Adipocyte (in vitro differentiated cells): ENCODE results near the gene SND1.
"Not testable (repeated sequence)": the region's sequence is repeated elsewhere in the genome, so short reads cannot be mapped to it uniquely, and the experiment has no call there.

Experiments used
- DNase-seq: peaks from one replicate; pipeline ENCODE4 v3.0.0-alpha.2; 2015; ENCODE audit warnings: low read depth
- H3K27me3 ChIP-seq: replicated peaks from 2 replicates; pipeline ENCODE4 v1.7.0; 2013; ENCODE audit warnings: mild to moderate bottlenecking, low read length, moderate library complexity; ENCODE audit not compliant: control insufficient read depth, insufficient read depth
- H3K36me3 ChIP-seq: 2 replicates; pipeline ENCODE4 v1.7.0; 2013; ENCODE audit warnings: low read length, mild to moderate bottlenecking, moderate library complexity; ENCODE audit not compliant: control insufficient read depth, insufficient read depth, severe bottlenecking
- H3K4me1 ChIP-seq: 2 replicates; pipeline ENCODE4 v1.7.0; 2013; ENCODE audit warnings: mild to moderate bottlenecking, low read length, moderate library complexity; ENCODE audit not compliant: control insufficient read depth, insufficient read depth
- H3K4me3 ChIP-seq: 2 replicates; pipeline ENCODE4 v1.7.0; 2013; ENCODE audit warnings: mild to moderate bottlenecking, low read length, moderate library complexity
- H3K9ac ChIP-seq: 2 replicates; pipeline ENCODE4 v1.7.0; 2013; ENCODE audit warnings: mild to moderate bottlenecking, low read length, moderate library complexity
- H3K9me3 ChIP-seq: 2 replicates; pipeline ENCODE4 v1.7.0; 2013; ENCODE audit warnings: mild to moderate bottlenecking, low read length, moderate library complexity; ENCODE audit not compliant: control insufficient read depth

SND1 gene

DNA sequence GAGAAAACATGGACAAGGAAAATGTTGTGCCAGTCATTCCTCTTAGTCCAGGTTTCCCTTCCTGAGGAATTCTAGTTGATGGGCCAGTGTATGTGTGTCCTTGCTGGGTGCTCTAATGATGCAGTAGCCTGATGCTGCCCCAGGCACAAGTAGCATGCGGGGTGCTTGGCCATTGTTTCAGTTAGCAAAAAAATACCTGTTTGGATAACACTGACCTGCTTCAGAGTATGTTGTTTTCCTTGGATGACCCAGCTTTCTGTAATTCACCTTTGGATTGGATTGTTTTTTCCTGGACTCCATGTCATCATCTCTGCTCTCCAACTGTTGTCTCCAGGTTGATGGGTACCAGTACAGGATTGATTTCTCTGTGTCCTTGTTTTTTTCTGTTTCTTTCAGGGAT lies 169.2 kb downstream of the SND1 start:
- H3K4me1 ChIP-seq, result peaks cover 26% of the 10 kb centered on the region
- H3K27me3 ChIP-seq, result no peaks in the 10 kb centered on the region
- no peaks in the 10 kb centered on the region for H3K36me3 ChIP-seq
- DNase-seq, result no peak
- H3K9ac ChIP-seq, result no peak overlapping the region
- H3K9me3 ChIP-seq, result no peaks in the 10 kb centered on the region
- H3K4me3 ChIP-seq, result no peak overlapping the region

DNA sequence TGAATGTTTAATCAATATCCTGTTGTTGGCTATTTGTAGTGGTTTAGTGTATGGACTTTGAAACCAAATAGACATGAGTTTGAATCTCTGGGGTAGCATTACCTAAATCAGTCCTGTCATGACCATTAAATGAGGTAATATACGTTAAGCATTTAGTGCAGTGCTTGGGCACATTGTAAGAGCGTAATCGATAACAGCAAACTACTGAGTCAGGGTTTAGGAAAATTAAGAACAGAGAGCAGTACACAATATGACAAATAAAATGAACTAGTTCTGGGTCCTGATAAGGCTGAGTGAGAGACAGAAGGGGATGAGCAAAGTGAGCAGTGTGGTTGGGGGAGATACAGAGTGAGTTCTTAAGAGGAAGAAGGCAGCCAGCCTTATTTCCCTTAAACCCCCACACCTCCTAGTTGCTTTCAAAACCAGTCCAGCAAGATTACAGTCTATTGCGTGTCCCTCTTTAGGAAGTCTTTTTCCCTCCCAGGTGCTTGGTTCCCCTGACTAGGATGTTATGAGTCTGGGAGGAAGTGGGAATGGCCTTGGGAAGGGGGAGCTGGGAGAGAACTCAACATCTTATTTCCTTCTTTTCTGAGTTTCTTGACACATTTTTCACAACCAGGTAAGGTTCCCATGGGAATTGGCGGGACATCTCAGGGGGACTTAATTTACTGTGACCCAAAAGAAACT lies 171.0 kb downstream of the SND1 start:
- Histone ChIP-seq H3K27me3 (no peaks in the 10 kb centered on the region), H3K4me3 (no peak overlapping the region), H3K36me3 (no peaks in the 10 kb centered on the region), H3K9me3 (no peaks in the 10 kb centered on the region), H3K4me1 (peaks cover 18% of the 10 kb centered on the region), H3K9ac (no peak overlapping the region)
- no peak for DNase-seq

DNA sequence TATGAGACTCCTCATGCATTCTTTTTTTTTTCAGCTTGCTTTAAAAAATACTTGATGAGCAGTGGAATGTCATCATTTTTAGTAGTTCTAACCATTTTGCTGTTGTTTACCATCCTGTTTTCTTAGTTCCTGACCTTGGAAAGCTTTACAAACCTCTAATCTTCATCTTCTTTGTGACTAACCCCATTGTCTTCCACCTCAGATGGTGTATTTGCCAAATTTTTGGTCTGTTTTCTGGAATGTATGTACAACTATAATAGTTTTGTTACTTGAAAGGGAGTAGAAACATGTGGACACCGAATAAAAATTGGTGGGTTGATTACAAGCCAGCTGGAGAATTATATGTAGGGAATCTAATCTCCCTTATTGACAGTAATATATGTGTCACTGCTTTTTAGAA lies 172.7 kb downstream of the SND1 start:
- H3K9ac ChIP-seq, result no peak overlapping the region
- H3K27me3 ChIP-seq, result no peaks in the 10 kb centered on the region
- no peaks in the 10 kb centered on the region for H3K36me3 ChIP-seq
- no peaks in the 10 kb centered on the region for H3K9me3 ChIP-seq
- peaks cover 12% of the 10 kb centered on the region for H3K4me1 ChIP-seq
- no peak overlapping the region for H3K4me3 ChIP-seq
- no peak for DNase-seq

DNA sequence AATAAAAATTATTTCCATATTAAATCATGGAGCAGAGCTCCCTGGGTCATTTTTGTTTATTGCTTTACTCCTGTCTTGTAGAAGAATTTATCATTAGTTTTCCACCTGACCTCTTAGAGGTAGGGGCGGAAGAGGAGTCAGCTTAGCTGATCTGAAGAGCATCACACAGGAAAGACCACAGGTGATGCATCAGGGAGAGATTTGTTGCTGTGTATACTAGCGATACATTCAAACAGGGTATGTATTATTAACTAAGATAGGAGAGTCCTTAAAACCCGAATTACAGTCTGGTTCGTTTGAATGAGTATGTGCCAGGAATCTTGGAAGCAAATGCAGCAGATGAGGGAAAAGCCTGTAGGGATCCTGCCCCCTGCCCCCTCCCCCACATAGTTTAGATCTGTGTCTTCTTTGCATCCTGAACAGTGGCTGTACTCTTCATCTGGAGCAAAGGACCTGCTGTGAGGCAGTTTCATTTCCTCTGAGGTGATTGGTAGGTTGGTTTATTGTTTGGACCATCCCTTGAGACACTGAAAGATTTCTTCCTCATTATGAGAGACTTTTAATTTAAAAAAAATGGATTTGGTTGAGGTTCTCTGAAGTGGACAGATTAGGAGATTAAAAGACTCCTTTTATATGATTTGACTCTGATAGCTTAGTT lies 177.0 kb downstream of the SND1 start:
- Histone ChIP-seq H3K9me3 (no peaks in the 10 kb centered on the region), H3K9ac (no peak overlapping the region), H3K36me3 (no peaks in the 10 kb centered on the region), H3K4me3 (no peak overlapping the region), H3K27me3 (no peaks in the 10 kb centered on the region), H3K4me1 (peaks cover 21% of the 10 kb centered on the region)
- DNase-seq, result no peak

DNA sequence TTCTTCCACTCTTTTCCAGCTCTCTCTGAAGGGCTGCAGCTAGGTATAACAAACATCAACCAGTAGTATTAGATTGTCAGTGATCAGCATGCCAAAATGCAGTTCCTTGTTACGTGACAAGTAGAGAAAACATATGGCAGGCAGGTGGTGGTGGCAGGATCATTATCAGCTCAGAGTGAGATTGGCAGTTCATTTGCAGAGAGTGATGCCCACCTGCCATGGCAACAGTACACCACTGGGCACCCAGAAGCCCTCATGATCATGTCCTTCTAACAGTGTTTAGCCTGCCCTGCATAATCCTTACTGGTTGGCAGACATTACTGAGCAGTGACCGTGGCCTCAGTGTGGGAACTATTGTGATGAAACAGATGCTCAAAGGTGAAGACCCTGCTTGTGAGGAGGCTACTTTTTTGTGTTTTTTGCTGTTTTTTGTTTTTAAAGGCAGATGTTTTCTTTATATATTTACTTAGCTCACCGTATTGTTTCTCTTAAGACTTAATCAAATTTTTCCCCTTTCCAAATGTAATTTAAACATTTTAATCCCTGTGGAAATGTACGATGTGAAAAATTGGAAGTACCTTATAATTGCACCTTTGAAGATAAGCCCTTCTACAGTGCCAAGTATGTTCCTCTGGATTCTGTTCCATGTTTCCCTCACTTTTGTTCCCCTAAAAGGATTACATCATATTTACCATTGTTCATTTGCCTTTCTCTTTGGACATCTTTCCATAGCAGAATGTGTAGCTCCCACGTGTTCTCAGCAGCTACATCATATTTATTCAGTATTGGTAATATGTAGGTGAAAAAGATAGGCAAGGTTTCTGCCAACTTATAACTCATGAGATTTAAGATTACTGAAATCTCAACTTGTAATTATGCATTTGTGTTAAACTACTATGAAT lies 179.6 kb downstream of the SND1 start:
- Histone ChIP-seq H3K27me3 (no peaks in the 10 kb centered on the region), H3K9ac (no peak overlapping the region), H3K9me3 (no peaks in the 10 kb centered on the region), H3K4me3 (no peak overlapping the region), H3K4me1 (peaks cover 35% of the 10 kb centered on the region), H3K36me3 (no peaks in the 10 kb centered on the region)
- DNase-seq, result no peak

DNA sequence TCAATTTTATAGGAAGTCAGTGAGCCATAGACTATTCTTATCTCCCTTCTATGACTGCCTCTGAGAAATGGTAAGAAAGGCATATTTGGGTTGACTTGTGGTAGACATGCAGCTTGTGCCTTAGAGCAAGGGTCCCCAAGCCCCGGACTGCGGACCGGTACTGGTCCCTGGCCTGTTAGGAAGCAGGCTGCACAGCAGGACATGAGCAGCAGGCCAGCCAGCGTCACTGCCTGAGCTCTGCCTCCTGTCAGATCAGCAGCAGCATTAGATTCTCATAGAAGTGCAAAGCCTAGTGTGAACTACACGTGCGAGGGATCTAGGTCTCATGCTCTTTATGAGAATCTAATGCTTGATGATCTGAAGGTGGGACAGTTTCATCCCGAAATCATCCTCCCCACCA lies 180.6 kb downstream of the SND1 start:
- DNase-seq, result no peak
- Histone ChIP-seq H3K27me3 (no peaks in the 10 kb centered on the region), H3K4me3 (no peak overlapping the region), H3K9ac (no peak overlapping the region), H3K9me3 (peaks cover 3% of the 10 kb centered on the region), H3K36me3 (peaks cover 3% of the 10 kb centered on the region), H3K4me1 (peaks cover 35% of the 10 kb centered on the region)

DNA sequence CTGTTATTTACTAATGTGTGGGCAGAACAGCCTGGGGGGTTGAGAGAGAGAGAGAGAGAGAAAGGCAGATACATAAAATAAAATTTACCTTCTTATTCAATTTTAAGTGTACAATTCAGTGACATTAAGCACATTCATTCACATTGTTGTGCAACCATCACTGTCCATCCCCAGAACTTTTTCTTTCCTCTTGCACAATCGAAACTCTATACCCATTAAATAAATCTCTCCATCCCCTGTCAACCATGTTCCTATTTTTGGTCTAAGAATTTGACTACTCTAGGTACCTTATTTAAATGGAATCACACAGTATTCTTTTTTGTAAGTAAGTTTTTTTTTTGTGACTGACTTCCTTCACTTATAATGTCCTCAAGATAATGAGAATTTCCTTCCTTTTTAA lies 181.6 kb downstream of the SND1 start:
- peak; percentile 88 for DNase-seq
- H3K9ac ChIP-seq, result no peak overlapping the region
- H3K9me3 ChIP-seq, result peaks cover 10% of the 10 kb centered on the region
- no peaks in the 10 kb centered on the region for H3K27me3 ChIP-seq
- H3K36me3 ChIP-seq, result peaks cover 7% of the 10 kb centered on the region
- H3K4me1 ChIP-seq, result peaks cover 35% of the 10 kb centered on the region
- H3K4me3 ChIP-seq, result no peak overlapping the region

DNA sequence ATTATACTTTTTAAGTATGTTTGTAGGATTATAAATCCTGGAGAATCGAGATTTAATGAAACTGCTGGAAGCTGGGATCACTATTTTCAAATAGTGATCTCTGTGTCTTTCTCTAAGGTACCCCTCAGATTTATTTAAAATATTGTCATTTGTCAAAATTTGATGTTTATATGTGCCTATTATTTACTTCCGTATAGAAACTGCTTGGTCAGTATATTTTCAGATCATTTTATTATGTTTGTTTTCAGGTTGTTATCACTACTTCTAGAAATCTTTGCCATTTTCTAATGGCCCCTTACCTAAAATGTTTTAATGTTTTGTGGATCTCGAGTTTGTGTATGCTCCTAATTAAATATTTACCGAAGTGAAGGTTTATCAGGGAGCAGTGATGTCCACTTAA lies 183.7 kb downstream of the SND1 start:
- H3K36me3 ChIP-seq, result peaks cover 7% of the 10 kb centered on the region
- peaks cover 10% of the 10 kb centered on the region for H3K9me3 ChIP-seq
- DNase-seq, result no peak
- H3K4me3 ChIP-seq, result no peak overlapping the region
- H3K4me1 ChIP-seq, result peaks cover 39% of the 10 kb centered on the region
- no peaks in the 10 kb centered on the region for H3K27me3 ChIP-seq
- H3K9ac ChIP-seq, result no peak overlapping the region

DNA sequence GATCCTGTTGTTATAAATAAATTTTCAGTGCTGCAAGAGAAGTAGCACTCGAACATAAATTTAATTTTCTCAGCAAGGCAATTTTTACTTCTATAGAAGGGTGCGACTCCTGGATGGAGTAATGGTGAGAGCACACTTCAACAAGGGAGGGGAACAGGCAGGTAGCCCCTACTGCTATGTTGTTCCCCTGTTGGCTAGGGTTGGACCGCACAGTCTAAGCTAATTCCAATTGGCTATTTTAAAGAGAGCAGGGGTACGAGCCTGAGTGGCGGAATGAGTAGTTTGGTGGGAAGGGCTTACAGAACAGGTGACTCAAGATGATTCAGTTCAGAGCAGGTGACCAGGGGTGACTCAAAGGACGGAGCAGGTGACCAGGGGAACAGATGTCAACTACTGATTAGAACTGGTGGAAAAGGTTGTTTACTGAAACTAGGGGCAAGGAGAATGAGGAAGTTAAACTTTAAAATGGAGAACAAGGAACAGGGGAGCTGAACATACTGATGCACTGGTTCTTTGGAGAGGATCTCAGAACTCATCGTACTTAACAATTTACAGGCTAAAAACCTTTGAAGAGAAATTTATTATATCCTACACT lies 185.9 kb downstream of the SND1 start:
- peaks cover 10% of the 10 kb centered on the region for H3K9me3 ChIP-seq
- DNase-seq, H3K4me3 ChIP-seq, H3K36me3 ChIP-seq, H3K9ac ChIP-seq, H3K27me3 ChIP-seq: not testable (repeated sequence)
- peaks cover 28% of the 10 kb centered on the region for H3K4me1 ChIP-seq

DNA sequence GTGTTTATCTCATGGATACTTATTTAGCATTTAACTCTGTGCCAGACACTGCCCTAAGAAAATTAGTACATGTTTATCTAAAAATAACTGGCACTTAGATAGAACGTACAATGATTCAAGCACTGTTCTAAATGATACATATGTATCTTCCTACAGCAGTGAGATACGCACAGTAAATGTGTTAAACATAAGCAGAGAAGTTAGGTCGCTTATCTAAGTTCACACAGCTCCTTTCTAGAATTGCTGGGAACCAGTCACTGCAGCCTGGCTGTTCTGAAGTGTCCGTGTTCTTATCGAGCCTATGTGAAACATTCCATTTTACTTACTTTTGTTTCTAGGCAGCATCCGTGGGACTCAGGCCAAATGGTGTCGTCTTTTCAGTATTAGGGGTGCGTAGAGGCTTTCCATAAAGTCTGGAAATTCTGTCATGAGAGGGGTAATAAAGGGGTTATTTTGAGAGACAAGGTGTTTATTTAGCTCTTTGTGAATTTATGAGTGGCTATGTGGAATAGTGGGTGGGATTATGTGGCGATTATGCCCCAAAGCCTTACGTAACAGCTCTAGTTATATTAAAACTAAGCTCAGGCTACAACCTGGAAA lies 186.9 kb downstream of the SND1 start:
- no peak overlapping the region for H3K4me3 ChIP-seq
- H3K9me3 ChIP-seq, result peaks cover 10% of the 10 kb centered on the region
- H3K27me3 ChIP-seq, result no peaks in the 10 kb centered on the region
- no peak for DNase-seq
- peaks cover 18% of the 10 kb centered on the region for H3K4me1 ChIP-seq
- no peak overlapping the region for H3K9ac ChIP-seq
- peaks cover 13% of the 10 kb centered on the region for H3K36me3 ChIP-seq
